A673 (cell line): Measurements from ENCODE around the gene DIP2C.

Source experiments
- CTCF ChIP-seq: fragments of 300-800, 200-600 bp; sonication (generic); conservative IDR thresholded peaks from 2 replicates; pipeline ENCODE4 v1.5.1; 2017; ENCODE audit warnings: low read depth, mild to moderate bottlenecking, antibody characterized with exemption, low read length, moderate library complexity, mixed read lengths
- EZH2 ChIP-seq: fragments of 200-600 bp; sonication (generic); IDR thresholded peaks from 2 replicates; pipeline ENCODE4 v1.6.1; 2017; ENCODE audit warnings: borderline replicate concordance, low read depth, mild to moderate bottlenecking, mixed read lengths, antibody characterized with exemption, low read length; ENCODE audit not compliant: poor library complexity, severe bottlenecking

GRCh38 chr10:613271-614138, 76.0 kb downstream of the DIP2C start:
- TF ChIP-seq EZH2 (no peak), CTCF (no peak)
